Glomerular endothelial cell (primary cell): ENCODE results near the gene LCE1B. TPM values are rescaled to one million over a fixed set of nuclear protein-coding genes. Genes with fewer than 3 reads are reported as not detected.

Source experiments
- DNase-seq: peaks from one replicate; pipeline ENCODE4 v3.0.0-alpha.2; 2011; ENCODE audit warnings: low read depth, low spot score; ENCODE audit errors: extremely low read depth
- total RNA-seq: library from RNA; depleted of rRNA; stranded (reverse); fragments of >200 nt; gene quantifications from 2 replicates; pipeline ENCODE4 v1.2.3, GENCODE V29; 2015

The LCE1B gene, protein sequence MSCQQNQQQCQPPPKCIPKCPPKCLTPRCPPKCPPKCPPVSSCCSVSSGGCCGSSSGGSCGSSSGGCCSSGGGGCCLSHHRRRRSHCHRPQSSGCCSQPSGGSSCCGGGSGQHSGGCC
- total RNA-seq = not detected in 2 replicates

DNA sequence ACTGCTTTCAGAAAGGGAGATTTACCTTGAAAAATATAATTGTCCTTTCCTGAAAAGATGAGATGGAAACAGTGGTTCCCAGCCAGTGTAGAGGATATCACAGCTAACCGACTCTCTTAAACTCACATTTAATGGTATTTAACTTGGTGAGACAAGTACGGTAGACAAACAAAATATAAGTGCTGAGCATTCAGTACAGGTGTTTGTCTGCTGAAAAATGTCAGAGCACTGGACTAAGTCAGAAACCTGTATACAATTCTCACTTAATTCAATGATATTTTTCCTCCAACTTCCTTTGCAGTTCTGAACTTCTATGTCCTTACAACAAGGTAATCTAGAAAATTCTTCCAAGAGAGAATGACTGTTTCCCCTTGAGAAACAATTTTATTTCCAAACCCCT is at the start of gene LCE1B:
TSS of gene LCE1B (plus strand) at position 301 of the 400 bp plus-strand sequence. CDS start 476 bp downstream, outside the sequence.
- no peak for DNase-seq

DNA sequence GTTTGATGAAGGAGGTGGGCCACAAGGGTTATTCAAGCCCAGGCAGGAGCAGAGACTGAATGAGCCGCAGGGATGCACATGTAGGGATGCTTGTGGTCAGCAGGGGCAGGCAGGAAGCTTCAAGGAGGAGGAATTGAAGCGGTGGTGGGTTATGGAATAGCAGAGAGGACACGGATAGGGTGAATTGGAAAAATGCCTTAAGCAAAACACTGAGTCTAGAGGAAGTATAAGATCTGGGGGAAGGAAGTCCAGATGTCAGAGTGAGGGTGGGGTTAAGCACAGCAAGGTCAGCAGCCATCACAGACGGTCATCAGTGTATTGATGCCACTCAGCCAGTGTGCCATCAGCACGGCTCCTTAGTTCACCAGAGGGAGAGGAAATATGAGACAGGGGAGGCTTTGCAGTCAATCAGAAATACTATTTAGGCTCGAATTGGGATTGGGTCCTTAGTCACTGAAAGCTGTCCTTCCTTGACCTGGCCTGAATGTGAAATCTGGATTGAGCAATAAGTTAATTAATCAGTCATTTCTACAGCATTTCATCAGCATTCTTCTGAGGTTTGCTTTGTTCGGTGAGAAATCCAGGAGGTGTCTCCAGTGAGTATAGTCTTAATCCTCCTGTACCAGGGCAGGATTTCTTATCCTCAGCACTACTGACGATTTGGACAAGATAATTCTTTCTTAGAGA is 42.8 kb upstream of the LCE1B start:
- DNase-seq = no peak

DNA sequence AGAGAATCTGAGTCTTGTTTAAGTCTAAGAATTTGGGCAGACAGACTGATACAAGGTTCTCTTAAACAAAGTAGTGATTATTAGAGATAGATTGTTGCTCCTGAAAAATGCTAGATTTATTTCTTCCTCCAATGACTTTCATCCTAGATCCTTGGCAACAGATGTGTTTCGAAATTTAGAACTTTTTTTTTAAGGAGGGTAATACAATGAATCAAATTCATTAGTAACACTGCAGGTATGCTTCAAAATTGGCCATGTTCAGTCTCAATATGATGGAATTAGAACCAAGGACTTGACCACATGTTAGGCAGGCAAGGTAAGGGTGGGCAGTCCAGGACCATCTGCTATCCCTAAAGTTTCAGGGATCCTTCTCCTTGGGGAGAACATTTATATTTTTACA is 41.4 kb upstream of the LCE1B start:
- no peak for DNase-seq

DNA sequence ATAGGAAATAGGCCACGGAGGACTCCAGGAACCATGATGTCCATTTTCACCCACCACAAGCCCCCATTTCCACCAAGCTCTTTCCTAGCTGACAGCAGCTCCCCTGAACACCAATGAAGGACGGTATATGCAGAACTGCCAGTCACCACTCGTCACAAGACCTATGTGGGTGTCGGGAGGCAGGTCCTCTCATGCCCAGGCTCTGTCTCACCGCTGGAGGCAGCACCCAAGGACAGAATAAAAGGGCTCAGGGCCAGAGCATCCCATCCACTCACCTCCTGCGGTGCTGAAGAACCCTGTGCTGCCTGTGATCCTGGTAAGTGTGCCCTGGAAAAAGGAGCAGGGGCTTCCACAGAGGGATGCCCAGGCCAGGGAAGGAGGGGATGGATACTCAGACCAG is 36.9 kb upstream of the LCE1B start, which contains the start of gene LCE1F:
TSS of gene LCE1F (plus strand) at position 266 of the 400 bp plus-strand sequence. CDS start 1,232 bp downstream, outside the sequence.
- no peak for DNase-seq

DNA sequence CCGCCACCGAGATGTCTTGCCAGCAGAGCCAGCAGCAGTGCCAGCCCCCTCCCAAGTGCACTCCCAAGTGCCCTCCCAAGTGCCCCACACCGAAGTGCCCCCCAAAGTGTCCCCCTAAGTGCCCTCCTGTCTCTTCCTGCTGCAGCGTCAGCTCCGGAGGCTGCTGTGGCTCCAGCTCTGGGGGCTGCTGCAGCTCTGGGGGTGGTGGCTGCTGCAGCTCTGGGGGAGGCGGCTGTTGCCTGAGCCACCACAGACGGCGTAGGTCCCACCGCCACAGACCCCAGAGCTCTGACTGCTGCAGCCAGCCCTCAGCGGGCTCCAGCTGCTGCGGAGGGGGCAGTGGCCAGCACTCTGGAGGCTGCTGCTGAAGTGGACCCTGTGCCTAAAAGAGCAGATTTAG is 35.4 kb upstream of the LCE1B start:
- no peak for DNase-seq

DNA sequence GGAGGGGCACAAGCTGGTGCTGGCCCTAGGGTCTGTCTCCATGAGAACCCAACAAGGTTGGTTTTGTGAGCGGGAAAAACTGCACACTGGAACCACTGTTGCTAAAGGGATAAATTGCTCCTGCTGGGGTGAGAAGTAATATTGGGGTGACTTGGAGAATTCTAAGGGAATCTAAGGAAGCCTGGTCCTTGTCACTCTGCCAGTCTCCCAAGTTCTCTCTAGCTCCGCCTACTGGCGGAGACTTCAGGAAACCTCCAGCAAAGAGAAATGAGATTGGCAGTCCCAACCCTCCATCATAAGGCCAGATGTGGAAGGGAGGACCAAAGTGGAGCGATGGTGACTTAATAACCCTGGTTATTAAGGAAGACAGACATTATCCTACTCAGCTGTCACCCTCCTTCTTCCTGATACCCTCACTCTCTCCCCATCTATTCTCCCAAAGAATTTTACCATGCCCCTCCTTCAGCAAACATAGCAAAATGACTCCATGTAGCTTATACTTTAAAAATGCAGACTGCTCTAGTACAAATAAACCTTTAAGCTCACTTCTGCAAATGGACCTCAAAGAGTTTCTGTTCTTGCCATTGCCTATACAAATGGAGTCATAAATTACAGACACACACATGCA is 34.1 kb upstream of the LCE1B start:
- no peak for DNase-seq

DNA sequence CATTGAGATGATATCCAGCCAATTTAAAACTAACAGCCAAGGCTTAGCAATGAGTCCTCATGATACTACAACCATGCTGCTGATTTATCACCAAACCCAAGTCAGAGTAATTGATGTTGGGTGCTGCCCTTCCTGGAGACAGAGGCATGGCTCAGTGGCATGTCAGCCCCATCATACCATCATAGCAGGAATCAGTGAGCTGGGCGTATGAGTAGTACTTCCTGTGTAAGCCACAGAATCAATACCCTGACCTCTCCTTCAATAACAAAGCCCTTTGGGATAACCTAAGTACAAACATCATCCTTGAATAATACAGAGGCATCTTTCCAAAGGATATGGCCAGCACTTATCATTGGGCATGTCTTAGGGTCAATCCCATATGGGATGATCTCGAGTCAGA is 28.7 kb upstream of the LCE1B start:
- DNase-seq = no peak

DNA sequence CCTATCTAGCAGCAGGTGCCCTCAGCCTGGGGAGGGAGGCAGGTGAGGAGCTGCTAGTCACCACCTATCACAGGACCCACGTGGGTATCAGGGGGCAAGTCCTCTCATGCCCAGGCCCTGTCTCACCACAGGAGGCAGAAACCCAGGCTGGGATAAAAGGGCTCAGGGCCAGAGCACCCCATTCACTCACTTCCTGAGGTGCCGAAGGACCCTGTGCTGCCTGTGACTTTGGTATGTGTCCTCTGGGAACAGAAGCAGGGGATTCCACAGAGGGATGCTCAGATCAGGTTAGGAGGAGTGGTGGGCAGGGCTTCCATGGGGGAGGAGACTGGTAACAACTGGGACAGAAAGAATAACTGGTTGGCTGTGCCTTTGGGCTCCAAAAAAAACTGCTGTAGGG is 25.7 kb upstream of the LCE1B start, which contains the start of gene LCE1E:
TSS of gene LCE1E (plus strand) at position 181 of the 400 bp plus-strand sequence. CDS start 1,043 bp downstream, outside the sequence.
- no peak for DNase-seq

DNA sequence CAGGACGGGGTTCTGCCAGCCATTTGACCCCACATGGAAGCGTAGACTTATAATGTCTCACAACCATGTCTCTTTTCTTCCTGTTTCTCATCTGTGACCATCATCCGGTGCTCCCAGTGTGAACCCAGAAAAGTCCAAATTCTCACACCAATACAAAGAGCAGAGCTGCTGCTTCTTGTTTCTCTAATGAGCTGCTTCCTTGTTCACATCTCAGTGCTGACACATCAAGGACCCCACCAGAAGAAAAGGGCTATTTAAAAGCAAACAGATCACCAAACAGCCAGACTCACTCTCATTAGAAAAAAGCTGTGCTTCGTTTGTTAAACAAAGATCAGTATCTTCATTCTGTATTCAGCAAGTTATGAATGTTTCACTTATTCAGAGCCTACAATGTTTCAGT is 16.1 kb upstream of the LCE1B start:
- DNase-seq = no peak

DNA sequence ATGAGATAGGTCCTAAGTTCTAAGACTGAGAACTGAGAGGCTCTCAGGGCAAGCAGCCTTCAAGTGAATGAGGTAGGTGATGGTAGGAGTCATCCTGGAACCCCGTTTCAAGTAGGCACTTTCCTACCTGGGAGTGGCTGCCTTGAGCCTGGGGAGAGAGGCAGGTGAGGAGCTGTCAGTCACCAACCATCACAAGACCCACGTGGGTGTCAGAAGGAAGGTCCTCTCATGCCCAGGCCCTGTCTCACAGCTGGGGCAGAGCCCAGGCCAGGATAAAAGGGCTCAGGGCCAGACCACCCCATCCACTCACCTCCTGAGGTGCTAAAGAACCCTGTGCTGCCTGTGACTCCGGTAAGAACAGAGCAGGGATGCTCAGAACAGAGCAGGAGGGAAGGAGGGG is 15.3 kb upstream of the LCE1B start, which contains the start of gene LCE1D:
TSS of gene LCE1D (plus strand) at position 301 of the 400 bp plus-strand sequence. CDS start 1,074 bp downstream, outside the sequence.
- DNase-seq = no peak

DNA sequence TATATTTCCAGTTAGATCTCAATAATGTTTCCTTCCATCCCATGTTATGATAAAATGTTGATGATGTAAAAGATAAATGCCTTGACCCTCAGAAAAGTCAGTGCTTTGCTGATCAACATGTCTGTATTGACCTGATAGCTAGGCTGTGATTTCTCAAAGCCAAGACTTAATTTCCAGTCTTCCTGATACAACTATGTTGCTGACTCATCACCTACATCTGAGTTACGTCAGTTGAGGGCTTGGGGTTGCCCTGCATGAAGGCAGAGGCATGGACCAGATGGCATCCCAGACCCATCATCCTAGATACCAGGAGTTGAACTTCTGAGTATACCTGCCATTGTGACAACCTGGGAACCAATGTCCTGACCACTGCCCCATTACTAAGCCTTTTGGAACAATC is 10.4 kb upstream of the LCE1B start:
- no peak for DNase-seq

DNA sequence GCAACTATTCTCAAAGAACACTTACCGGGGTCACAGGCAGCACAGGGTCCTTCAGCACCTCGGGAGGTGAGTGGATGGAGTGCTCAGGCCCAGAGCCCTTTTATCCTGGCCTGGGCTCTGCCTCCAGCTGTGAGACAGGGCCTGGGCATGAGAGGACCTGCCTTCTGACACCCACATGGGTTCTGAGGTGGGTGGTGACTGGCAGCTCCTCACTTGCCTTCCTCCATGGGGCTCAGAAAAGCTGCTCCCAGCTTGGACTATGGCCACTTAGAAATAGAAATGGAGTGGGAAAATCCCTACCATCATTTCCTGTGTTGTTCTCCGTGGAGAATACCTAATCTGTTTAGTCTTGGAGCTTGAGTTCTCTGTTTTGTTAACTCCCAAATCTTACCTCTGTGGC is 5.2 kb upstream of the LCE1B start, which contains the start of gene LCE1C:
TSS of gene LCE1C (minus strand) at position 76 of the 400 bp plus-strand sequence. CDS start 1,173 bp downstream, outside the sequence.
- no peak for DNase-seq

DNA sequence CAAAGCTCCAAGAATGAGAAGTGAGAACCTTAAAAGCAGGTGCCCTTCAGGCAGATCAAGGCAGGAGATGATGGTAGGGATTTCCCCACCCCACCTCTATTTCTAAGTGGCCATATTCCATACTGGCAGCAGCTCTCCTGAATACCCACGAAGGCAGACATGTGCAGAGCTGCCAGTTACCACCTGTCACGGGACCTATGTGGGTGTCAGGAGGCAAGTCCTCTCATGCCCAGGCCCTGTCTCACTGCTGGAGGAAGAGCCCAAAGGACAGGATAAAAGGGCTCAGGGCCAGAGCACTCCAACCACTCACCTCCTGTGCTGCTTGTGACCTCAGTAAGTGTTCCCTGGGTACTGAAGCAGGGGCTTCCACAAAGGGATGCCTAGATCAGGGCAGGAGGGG is 721 bp upstream of the LCE1B start:
- no peak for DNase-seq

DNA sequence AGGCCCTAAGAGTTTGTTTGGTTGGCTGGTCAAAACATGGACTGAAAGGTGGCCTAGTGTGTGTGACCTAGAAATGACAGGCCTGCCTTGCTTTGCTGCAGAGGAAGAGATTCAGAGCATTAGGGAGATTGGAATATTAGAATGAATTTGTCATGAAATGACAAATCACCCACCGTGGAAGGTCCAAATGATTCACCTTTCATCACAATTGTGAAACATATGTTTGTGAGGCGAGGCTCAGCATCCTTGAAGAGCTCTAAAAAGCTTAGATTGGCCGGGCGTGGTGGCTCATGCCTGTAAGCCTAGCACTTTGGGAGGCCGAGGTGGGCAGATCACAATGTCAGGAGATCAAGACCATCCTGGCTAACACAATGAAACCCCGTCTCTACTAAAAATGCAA is 5.5 kb downstream of the LCE1B start:
- DNase-seq = no peak

DNA sequence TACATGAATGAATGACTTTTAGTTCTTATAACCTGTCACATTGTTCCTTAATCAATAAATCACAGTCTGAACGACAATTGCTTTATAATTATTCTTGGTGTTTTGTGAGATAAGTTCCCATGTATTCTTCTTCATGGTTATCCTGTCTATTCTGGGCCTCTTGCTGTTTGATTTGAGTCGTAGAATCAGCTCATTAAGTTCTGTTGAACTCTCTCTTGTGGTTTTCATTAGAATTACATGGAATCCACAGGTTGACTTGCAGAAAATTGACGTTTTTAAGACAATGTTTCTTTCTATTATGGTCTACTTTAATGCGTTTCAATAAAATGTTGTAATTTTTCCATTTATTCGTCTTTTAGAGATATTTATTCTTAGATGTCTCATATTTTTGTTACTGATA is 11.5 kb downstream of the LCE1B start:
- DNase-seq = no peak

DNA sequence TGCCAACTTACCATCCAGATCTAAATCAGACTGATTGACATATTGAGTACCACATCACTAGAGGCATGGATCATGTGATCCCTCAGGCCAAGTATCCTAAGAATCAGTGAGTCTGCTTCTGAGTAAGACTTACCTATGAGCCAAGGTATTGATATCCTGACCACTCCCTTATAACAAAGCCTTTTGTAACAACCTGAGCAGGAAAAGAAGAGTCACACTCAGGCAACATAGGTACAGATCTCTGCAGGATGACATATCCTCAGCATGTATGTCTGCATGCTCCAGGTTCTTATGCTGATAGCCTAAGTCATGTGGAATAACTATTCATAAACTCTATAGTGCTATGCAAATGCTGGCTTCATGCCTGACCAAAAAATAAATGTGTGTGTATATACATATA is 13.2 kb downstream of the LCE1B start:
- DNase-seq = no peak

DNA sequence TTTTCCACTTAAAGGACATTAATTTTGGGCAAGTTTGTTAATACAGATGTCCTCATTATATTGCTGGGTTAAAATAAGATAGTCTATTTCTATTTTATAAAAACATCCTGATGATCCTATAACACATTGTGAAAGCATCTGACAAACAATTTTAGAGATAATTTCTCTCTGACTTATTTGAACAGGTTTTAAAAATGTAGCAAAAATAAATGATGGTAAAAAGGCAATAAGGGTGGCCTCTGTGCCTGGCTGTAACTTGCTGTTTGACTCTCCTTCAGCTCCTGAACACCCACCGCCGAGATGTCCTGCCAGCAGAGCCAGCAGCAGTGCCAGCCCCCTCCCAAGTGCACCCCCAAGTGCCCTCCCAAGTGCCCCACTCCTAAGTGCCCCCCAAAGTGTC is 15.4 kb downstream of the LCE1B start, which contains the start of gene LCE1A:
TSS of gene LCE1A (plus strand) at position 301 of the 400 bp plus-strand sequence. CDS start at position 301, 0 bp downstream.
- no peak for DNase-seq

DNA sequence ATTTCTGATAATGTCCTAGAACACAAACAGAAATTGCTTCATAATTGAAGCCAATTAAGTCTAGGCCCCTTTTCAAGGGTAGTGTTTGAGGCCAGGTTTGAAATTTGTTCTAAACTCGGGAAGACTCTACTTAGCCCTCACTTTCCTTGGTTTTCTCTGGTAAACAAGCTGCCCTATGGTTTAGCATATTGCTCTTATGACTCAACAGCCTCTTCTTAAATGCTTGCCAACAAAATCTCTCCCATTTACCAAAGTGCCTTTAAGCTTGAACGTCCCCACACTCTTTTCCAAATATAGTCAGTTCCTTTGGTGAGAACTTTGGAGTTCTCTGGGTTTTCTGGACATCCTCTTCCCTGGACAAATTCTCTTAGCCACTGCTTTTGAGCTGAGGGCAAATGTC is 25.1 kb downstream of the LCE1B start:
- DNase-seq = no peak

DNA sequence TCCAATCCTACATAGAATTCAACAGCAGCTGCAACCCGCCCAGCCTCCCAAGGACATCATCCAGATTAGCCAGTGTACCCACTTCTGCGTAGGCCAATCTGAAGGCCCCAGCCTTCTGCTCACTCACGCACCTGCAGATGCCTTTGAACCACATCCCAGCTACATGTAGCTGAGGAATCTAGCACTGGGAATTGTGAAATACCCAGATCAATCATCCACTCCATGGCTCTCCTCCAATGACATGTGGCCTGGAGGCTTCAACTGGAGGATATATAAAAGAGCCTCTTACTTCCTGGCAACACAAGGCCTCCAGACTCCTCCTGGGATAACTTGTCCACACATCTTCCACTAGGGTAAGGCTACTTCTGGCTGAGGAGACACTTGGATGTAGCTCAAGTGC is 30.8 kb downstream of the LCE1B start, which contains the start of gene LCE6A:
TSS of gene LCE6A (plus strand) at position 301 of the 400 bp plus-strand sequence. CDS start 665 bp downstream, outside the sequence.
- DNase-seq = no peak

DNA sequence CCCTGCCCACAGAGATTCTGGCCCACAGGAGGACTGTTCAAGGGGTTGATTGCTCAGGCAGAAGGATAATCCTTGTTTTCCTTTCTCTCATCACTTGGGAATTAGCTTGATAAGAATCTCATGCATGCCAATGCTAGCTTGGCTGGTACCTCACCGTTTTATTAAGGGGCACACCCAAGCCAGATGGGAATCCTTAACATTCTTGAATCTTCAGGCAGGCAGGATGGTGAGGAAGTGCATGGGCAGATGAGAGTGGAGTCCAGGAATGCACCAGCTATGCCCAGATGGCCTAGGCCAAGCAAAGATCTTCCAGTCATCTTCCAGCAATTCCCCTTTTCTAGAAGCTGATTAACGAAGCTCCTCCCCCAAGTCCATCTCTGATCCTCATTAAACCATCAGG is 43.9 kb downstream of the LCE1B start:
- no peak for DNase-seq

DNA sequence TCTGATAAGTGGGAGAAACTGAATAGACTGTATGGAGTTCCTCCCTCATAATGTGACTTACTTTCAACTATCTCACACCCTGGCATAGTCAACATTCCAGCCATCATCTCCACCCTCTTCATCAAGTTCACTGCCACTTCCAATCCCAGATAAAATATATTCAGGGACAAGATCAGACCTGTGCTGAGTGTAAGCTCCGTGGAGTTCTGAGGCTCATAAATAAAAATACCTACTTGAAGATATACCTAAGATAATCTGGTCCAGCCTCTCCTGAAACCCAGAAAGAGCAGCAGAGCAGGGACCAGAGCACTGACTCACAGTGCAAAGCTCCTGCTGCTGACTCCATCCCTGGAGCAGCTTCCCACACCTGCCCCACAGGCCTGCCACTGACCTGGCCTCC is 46.3 kb downstream of the LCE1B start:
- no peak for DNase-seq

DNA sequence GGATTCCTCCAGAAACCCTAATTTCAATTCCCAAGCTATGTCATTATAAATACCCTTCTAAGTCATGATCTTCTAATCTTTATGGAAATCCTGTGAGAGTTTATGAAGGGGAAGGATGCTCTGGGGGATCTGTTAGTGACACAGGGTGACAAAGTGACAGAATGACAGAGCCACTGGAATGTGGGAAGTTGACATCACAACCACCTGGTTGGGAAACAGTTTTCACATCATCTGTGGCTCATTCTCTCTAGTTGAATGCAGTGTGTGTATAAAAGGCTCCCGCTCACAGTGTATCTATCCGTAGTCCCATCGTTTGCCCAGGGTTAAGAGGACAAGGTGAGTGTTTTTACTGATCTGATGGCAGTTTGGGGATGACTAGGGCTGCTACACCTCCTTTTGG is 47.9 kb downstream of the LCE1B start, which contains the start of gene LCE7A:
TSS of gene LCE7A (plus strand) at position 301 of the 400 bp plus-strand sequence. CDS start 702 bp downstream, outside the sequence.
- no peak for DNase-seq
